Kidney glomerular epithelial cell (primary cell): ENCODE measurements around the gene NT5DC3.
A peak's percentile ranks its signal among the peaks of the same experiment; 100 is the strongest.
"Not testable (repeated sequence)": the region's sequence is repeated elsewhere in the genome, so short reads cannot be mapped to it uniquely, and the experiment has no call there.

ENCODE experiments used
- DNase-seq: peaks from one replicate; lab custom pipeline; 2025; lab: John Stamatoyannopoulos, UW

NT5DC3 gene

DNA sequence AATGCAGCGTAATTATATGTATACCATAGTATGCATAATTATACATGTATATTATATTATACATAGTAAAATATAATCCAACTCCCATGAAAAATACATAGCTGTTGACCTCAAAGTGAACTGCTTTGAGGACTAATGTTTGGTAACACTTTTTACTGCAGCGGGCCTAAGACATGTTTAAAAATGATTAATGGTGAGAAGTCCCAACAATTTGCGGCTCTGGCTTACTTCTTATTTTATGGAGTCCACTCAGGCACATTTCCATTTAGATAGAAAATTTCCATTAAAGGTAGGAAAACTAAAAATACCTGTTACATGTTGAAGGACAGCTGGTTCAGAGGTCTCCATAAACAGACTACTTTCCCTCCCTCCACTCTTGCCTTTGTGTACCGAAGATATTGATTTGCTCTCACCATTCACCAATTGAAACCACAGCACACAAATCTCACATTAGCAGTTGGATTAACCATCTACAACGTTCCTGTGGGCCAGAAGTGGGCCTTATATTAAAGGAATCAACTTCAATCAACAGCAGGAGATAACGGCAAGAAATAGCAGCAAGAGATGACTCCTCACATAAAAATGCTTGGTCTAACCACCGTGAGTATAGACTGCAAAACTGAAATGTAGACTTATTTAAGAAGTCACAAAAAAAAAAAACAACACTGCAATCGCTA, 14.1 kb upstream of the NT5DC3 start:
- DNase-seq = no peak

DNA sequence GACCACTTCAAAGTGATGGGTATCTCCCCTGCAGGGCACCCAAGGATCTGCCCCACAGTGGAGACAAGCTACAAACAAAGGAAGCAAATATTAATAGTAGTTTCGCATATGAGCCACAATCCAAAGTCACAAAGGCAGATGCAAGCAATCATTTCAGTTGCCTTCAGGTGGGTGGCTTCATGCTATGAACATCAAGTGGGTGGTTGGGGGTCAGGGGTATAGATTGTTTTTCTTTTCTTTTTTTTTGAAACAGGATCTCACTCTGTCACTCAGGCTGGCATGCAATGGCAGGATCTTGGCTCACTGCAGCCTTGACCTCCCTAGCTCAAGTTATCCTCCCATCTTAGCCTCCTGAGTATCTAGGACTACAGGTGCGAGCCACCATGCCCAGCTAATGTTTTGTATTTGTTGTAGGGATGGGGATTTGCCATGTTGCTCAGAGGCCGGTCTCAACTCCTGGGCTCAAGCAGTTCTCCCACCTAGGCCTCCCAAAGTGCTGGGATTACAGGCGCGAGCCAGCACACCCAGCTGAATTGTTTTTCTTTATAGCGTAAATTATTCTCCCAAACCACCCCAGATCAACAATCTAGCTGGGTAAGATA, 13.4 kb upstream of the NT5DC3 start:
- DNase-seq = no peak

DNA sequence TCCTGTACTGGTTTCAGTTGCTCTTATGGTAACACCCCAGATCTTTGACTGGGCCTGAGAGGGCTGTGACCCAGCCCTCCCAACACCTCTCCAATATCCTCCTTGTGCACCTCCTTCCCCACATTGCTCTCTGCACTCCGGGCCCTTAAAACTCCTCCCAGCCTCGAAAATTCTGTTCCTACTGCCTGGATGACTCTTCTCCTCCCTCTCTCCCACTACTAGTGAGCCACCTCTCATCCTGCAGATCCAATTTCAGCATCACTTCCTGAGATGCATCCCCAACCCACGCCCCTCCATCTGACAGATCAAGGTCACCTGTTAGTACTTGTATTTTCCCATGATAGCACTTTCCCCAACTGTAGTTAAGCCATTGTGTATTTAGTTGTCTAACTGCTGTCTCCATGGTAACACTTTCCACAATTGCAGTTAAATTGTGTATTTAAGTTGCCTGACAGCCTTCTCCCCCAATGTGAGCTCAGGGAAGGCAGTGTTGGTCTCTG, 11.5 kb upstream of the NT5DC3 start:
- DNase-seq = no peak

DNA sequence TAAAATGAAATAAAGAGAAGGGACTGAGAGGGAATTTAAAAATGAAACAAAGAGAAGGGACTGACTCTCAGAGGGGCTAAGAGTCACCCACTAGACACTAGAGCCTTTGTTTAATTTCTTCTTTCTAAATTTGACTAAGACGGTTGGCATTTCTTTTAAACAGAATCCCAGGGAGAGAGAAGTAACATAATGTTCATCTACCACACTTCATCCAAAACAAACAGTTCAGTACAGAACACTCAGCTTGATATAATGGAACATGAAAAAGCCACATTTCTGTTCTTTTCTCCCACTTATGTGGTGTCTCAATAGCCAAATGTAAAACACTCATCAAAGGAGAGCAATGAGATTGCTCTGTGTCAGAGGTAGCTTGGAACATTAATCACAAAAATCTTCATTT, 10.1 kb upstream of the NT5DC3 start:
- DNase-seq = no peak

DNA sequence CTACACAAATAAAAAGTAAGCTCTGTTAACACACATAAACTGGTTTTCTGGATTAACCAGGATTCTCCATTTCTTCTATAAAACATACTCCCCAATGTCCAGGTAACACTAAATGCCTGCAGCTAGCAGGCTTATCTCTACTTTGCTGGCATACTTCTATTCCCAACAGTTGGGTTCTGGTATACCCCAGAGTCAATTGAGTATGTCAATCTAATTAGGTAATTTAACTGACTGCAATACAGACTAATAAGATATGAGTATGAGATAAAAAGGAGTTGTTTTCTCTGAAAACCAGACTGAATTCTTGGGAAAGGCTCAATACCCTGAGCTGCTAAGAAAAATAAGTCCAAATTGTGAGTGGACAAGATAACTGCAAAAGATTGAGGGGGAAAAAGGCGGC, 9.4 kb upstream of the NT5DC3 start:
- DNase-seq = no peak

DNA sequence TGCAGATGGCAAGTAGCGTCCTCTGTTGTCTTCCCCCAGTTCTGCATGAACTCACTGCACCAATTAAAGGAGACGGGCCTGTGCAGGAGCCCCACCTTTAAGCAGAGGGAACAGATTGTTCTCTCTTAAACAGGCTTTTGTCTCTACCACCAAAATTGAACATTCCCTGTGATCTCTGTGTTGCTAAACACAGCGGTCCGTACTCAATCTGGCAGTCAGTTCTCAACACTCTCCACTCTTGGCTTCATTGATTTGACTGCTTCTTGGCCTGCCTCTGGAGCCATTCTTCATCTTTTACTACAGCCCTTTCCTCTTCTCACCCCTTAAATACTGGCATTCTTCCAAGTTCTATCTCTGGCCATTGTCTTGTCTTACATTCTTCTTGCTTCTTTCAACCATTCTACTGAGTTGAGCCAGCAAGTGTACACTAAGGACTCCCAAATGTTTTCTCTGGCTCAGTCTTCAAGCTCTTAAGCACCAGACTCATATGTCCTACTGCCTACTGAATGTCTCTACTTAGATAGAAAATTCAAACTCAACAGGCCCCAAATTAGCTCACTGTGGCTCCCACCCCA, 8.0 kb upstream of the NT5DC3 start:
- DNase-seq = no peak

DNA sequence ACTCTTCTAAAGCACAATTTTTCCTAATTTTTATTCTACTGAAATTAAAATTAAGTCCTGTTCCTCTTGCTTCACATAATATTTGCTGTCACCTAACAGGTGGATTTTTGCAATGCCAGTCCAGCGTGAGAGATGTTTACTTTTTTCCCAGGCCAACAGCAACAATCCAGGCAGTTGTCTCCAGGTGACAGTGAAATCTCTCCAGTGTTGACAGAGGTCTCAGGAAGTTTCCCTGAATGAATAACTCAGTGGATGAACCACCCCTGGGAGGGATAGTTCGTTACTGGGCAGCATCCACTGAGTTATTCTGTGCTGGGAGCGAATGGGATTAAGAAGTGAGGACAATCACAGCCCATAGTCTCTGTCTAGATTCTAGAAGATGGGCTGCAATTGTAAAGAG, 7.1 kb upstream of the NT5DC3 start:
- DNase-seq = no peak

DNA sequence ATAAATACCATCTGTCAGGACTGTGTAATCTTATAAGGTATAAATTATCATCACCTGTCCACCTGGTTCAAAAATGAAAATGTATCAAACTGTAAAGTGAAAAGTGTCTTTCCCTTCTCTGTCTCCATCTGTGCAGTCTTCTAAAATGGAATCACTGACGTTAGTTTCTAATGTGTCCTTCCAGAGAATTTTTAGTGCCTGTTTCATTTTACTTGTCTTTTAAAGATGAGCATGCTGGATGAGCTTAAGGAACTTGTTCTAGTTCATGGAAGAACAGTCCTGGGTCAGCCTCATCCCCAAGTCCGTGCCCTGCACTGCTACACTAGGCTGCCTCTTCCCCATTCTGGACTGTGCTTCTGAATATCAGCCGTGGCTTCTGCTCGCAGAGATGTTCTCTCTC, 5.4 kb upstream of the NT5DC3 start:
- DNase-seq = no peak

DNA sequence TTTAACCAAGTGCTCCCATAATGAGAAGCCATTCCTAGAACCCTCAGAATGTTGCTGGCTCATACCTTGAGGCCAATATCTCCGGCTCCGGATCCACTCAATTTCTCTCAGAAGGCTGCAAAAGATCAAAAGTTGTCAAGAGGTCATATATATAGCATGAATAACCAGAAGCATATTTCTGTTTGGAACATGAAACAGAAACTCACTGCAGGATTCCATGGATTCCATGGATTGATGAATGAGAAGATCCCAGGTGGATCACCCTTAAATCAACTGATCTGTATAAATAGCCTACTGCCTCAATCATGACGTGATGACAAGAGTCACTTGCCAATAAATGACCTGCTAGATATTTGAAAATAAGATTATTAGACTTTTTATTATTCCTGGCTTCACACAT, 3.3 kb upstream of the NT5DC3 start:
- no peak for DNase-seq

DNA sequence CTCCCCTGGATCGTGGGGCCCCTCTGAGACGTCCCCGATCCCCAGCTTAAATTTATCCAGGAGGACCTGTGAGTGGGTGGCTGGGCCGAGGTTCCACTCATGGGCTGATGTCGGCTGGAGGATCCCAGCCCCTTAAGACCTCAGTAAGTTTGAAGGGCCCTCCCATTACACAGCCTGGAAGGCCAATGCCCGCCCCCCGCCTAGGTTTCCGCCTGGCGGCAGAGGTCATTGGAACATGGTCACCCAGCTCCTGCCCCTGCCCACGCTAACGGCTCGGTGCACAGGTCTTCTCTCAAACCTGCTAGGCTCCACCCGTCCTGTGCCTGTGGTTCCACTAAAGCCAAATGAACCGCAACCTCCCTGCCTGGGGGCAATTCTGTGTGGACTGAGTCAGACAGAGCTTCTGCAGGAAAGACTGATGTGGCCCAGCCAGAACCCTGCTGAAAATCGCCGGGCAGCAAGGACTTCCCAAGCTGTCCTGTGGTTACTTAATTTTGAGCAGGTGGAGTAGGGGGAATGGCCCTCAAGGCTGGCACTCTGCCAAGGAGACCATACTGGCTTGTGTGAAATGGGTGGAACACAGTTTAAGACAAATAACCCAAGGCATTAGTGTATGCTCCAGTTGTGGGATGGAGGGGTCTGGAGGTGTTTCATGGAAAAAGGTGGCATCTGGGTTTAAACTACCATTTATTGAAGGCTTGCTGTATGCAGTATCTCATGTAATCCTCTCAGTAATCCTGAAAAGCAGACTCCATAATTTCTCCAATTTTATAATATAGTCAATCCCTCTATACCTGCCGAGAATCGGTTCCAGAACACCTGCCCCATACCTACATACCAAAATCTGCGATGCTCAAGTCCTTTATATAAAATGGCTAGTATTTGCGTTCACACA, 903 bp upstream of the NT5DC3 start:
- DNase-seq = peak; percentile 75

DNA sequence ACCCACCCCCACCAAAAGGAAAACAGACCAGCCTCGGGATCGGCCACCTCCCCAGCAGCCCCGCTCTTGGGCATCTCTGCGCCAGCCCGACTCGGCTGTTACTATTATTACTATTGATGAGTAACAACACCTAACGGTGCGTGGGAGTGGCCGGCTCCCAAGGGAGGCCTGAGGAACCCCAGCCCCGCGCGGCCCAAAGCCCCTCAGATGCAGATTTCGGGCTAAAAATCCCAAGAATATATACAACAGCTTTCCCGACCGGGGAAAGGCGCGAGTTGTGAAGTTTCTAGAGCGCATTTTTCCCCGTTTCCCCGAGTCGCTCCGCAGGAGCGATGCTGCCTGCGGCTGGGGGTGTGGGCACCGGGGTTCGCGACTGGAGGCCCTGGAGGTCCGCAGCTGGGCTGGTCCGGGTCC, 565 bp downstream of the NT5DC3 start:
- peak; percentile 76 for DNase-seq

DNA sequence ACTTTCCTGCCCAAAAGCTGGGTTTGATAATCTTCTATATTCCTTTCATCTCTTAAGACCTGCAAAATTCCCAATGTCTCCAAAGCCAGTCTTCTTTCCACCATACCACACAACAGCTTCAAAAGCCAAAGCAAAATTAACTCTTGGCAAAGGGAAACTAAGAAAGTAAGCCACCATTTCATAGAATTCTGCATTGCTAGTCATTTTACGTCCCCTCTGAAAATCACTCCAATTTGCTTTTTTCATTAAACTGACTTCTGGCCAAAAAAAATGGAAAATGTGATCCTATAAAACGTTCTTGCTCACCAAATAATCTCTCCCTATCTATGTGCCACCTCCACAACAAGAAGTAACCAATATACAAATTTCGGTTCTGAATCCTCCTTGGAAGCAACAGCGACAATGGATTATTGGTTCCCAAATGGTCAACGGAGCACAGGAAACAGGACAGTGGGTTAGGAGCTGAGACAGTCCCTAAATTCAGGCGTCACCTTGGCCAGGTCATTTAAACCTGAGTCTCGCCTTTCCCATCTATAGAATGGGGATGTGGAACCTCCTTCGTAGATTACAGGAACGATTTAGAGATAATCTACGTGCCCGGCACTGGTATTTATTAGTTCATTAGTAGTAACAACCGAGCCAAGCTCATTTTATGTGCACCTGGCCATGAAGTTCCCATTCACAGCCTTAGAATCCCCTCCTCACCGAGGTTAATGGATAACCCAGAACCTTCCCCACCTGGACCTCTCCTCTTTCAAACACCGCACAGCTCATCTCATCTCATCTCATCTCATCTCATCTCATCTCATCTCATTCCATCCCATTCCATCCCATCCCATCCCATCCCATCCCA, 1.2 kb downstream of the NT5DC3 start:
- no peak for DNase-seq

DNA sequence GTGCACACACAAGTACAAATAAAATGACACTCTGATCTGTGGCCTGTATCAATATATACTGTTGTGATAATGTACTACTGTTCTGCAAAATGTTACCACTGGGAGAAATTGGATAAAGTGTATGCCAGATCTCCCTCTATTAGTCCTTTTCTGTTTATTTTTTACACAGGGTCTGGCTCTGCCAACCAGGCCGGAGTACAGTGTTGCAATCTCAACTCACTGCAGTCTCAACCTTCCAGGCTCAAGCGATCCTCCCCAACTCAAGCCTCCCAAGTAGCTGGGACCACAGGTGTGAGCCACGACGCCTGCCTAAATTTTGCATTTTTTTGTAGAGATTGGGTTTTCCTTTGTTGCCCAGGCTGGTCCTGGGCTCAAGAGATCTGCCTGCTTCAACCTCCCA, 1.9 kb downstream of the NT5DC3 start:
- DNase-seq = no peak

DNA sequence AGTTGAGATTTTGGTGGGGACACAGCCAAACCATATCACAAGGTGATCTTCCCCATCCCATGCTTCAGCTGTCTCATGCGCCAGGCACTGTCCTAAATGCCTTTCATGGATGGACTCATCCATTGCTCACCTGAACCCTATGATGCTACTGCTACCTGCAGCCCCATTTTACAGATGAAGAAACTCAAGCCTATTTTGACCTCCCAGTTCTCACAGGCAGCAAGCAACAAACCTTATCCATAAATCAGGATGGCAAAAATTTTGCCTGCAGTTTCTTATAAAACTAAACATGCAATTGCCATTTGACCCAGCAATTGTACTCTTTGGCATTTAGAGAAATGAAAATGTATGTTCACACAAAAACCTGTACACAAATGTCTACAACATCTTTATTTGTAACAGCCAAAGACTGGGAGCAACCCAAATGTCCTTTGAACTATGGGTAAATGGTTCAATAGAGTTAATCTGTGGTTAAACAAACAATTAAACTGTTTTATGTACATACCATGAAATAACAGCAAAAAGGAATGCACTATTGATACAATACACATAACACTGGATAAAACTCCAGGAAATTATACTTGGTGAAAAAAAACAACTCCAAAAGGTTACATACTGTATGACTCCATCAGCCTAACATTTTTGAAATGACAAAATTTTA, 2.6 kb downstream of the NT5DC3 start:
- no peak for DNase-seq

DNA sequence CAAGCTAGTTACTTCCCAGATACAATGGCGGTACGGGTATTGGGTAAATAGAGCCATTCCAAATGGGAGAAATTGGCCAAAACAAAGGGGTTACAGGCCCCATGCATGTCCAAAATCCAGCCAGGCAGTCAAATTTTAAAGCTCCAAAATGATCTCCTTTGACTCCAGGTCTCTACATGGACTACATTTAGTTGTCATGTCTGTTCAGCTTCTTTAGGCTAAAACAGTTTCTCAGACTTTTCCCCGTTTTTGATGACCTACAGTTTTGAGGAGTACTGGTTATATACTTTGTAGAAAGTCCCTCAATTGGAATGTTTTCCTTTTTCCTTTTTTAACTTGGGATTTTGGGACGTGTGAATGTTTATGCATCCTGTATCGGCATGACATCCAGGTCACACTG, 4.7 kb downstream of the NT5DC3 start:
- no peak for DNase-seq

DNA sequence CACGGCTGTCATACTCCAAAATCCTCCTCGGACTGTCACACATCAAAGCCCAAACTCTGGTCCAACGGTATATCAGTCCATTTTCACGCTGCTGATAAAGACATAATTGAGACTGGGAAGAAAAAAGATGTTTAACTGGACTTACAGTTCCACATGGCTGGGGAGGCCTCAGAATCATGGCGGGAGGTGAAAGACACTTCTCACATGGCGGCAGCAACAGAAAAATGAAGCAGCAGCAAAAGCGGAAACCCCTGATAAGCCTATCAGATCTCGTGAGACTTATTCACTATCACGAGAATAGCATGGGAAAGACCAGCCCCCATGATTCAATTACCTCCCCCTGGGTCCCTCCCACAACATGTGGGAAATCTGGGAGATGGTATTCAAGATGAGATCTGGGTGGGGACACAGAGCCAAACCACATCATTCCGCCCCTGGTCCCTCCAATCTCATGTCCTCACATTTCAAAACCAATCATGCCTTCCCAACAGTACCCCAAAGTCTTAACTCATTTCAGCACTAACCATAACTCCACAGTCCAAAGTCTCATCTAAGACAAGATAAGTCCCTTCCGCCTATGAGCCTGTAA, 5.2 kb downstream of the NT5DC3 start:
- not testable (repeated sequence) for DNase-seq

DNA sequence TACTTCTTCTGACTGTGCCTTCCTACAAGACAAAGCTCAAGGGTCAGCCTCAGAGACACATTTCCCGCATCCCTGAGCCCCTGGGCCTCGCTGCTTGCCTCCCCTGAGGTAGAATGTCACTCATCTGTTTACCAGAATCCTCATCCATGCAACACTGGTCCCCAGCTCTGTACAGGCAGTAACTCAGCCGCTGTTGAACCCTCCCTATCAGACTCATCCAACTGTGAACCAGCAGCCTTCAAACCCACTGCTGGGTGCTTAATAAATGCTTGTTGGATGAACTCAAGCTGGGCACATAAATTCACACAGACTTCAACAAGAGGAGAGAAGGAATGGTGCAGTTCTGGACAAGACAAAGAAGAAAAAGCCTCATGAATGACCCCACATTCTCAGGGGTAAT, 6.1 kb downstream of the NT5DC3 start:
- no peak for DNase-seq

DNA sequence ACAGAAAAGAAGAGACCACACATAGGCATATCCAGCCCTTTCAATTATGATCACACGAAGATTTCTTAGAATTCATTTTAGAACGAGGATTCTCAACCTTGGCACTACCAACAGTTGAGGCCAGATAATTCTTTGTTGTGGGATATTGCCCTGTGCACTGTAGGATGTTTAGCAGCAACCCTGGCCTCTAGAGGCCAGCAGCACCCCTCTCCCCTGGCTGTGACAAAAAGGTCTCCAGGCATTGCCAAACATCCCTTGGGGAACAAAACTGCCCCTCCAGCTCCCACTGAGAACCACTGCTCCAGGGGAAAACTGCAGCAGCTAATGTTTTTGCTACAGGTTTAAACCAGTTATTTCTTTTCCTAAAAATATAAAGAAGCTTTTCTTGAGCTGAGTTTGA, 7.1 kb downstream of the NT5DC3 start:
- DNase-seq = no peak

DNA sequence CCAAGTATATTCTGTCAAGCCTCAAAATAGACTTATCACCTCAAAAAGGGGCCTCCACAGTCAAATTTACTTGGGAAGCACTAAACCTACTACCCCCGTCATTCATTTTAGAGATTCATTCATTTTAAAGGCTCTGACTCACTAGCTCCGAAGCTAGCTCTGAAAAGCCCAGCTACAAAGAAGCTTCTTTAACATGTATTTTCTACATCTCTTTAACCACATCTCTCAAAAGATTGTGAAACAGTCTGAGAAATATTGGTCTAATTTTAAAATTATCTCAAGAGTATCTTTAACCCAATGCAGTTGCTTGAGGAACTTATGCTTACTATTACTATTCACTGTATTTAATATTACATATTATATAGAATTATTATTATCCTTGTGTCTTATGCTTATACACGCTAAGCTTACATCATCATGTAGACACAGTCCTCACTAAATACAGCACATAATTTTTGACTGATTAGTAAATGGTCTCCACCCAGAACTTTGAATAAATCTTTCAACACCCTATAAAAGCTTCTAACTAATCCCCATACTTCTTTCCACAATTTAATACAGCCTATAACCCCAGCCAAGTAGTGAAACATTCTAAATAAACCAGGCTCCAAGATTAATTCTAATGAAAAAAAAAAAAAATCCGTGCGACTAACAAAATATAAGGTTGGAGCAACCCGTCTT, 7.8 kb downstream of the NT5DC3 start:
- no peak for DNase-seq
